PC-9 (cell line): ENCODE measurements around the gene SLC38A6. TPM values are rescaled to one million over a fixed set of nuclear protein-coding genes. Genes with fewer than 3 reads are reported as not detected.

ENCODE experiments used
- BruUV-seq: library from RNA; stranded (reverse); fragments of 400-500 nt; replicated peaks from 2 replicates; lab custom pipeline; 2021; lab: Mats Ljungman, UMichigan
- CTCF ChIA-PET: fragments of 300-600 bp; sonication (Branson Sonifier 250); formaldehyde crosslinking; loops from one replicate; lab custom pipeline; 2022; ENCODE audit warnings: antibody characterized with exemption; lab: Charles Lee
- POLR2A ChIA-PET: fragments of 300-600 bp; sonication (Branson Sonifier 250); formaldehyde crosslinking; loops from one replicate; lab custom pipeline; 2022; ENCODE audit warnings: antibody characterized with exemption; ENCODE audit not compliant: unreplicated experiment; lab: Charles Lee
- DNase-seq, 2 experiments: peaks; one replicate each; pipeline versions ENCODE4 v3.0.0 to v3.0.0-alpha.2; 2015 to 2022; ENCODE audit warnings: mixed read lengths in 1 of 2
- H2AFZ ChIP-seq: fragments of 200-600 bp; sonication (generic); 2 replicates; pipeline ENCODE4 v1.8.1; 2017; ENCODE audit warnings: antibody characterized with exemption
- H3F3A ChIP-seq: fragments of 200-600 bp; sonication (generic); 2 replicates; pipeline ENCODE4 v1.8.1; 2017; ENCODE audit warnings: antibody characterized with exemption, mild to moderate bottlenecking, low read depth; ENCODE audit not compliant: insufficient read depth
- H3K27ac ChIP-seq: fragments of 200-600 bp; sonication (generic); 2 replicates; pipeline ENCODE4 v1.6.1; 2016; ENCODE audit warnings: mixed run types
- H3K27me3 ChIP-seq: fragments of 200-600 bp; sonication (generic); 2 replicates; pipeline ENCODE4 v1.6.1; 2016; ENCODE audit warnings: low read depth, mixed run types; ENCODE audit not compliant: insufficient read depth
- H3K36me3 ChIP-seq: fragments of 200-600 bp; sonication (generic); 2 replicates; pipeline ENCODE4 v1.6.1; 2016; ENCODE audit warnings: low read depth, mixed run types
- H3K4me1 ChIP-seq: fragments of 200-600 bp; sonication (generic); replicated peaks from 2 replicates; pipeline ENCODE4 v1.6.1; 2016; ENCODE audit warnings: mixed run types; ENCODE audit not compliant: insufficient read depth
- H3K4me2 ChIP-seq: fragments of 200-600 bp; sonication (generic); 2 replicates; pipeline ENCODE4 v1.6.1; 2017; ENCODE audit warnings: mixed run types
- H3K4me3 ChIP-seq: fragments of 200-600 bp; sonication (generic); 2 replicates; pipeline ENCODE4 v1.6.1; 2016; ENCODE audit warnings: mixed run types
- H3K79me2 ChIP-seq: fragments of 200-600 bp; sonication (generic); 2 replicates; pipeline ENCODE4 v1.6.1; 2017; ENCODE audit warnings: low read depth, mixed run types
- H3K9me2 ChIP-seq: fragments of 200-600 bp; sonication (generic); 2 replicates; pipeline ENCODE4 v1.8.1; 2017; ENCODE audit warnings: mild to moderate bottlenecking; ENCODE audit not compliant: insufficient read depth
- H3K9me3 ChIP-seq: fragments of 200-600 bp; sonication (generic); 2 replicates; pipeline ENCODE4 v1.8.1; 2016; ENCODE audit warnings: low read depth; ENCODE audit not compliant: insufficient read depth
- H4K20me1 ChIP-seq: fragments of 200-600 bp; sonication (generic); 2 replicates; pipeline ENCODE4 v1.8.1; 2017; ENCODE audit not compliant: insufficient read depth
- CTCF ChIP-seq: fragments of 200-600 bp; sonication (generic); conservative IDR thresholded peaks from 2 replicates; pipeline ENCODE4 v1.6.1; 2017; ENCODE audit warnings: mixed run types, antibody characterized with exemption, mild to moderate bottlenecking, moderate library complexity
- EZH2 ChIP-seq: fragments of 200-600 bp; sonication (generic); IDR thresholded peaks from 2 replicates; pipeline ENCODE4 v1.8.0; 2017; ENCODE audit warnings: antibody characterized with exemption, low read depth
- intact Hi-C: fragments of 100-400 bp; cut with micrococcal nuclease; formaldehyde crosslinking; loops from one replicate; pipeline ENCODE4 v1.10.0; 2022; ENCODE audit not compliant: unreplicated experiment
- total RNA-seq: library from RNA; stranded (reverse); gene quantifications from 2 replicates; pipeline ENCODE4 v1.2.3, GENCODE V29; 2021

Gene SLC38A6
- total RNA-seq, 1 experiment from 2014 or later: 45.5 TPM

GRCh38 chr14:61037215-61037614, 56.2 kb downstream of the SLC38A6 start:
- Histone ChIP-seq H3K4me1 (no peaks in the 10 kb centered on the region), H3K27ac (no peak overlapping the region), H3K9me2 (no peaks in the 10 kb centered on the region), H3K36me3 (no peaks in the 10 kb centered on the region), H3F3A (no peaks in the 10 kb centered on the region; the same call in 1 of the 2 replicates), H3K9me3 (no peaks in the 10 kb centered on the region), H3K27me3 (no peaks in the 10 kb centered on the region), H3K79me2 (no peaks in the 10 kb centered on the region), H4K20me1 (no peaks in the 10 kb centered on the region), H2AFZ (no peak overlapping the region), H3K4me2 (no peak overlapping the region), H3K4me3 (no peak overlapping the region)
- TF ChIP-seq EZH2 (no peak), CTCF (no peak)
- CTCF ChIA-PET: no interaction called here
- intact Hi-C loops: no loop called here
- DNase-seq: no peak
- POLR2A ChIA-PET: no interaction called here
- no TSS peak for BruUV-seq

GRCh38 chr14:61041704-61042103, 60.7 kb downstream of the SLC38A6 start:
- no TSS peak for BruUV-seq
- no peak overlapping the region for H3K27ac ChIP-seq
- H3K4me1 ChIP-seq: no peaks in the 10 kb centered on the region
- no peak for TF ChIP-seq EZH2
- no peak for TF ChIP-seq CTCF
- no peaks in the 10 kb centered on the region for H3K9me2 ChIP-seq
- no peaks in the 10 kb centered on the region for H3F3A ChIP-seq
- no peak overlapping the region for H3K4me2 ChIP-seq
- ChIA-PET POLR2A (no interaction called here), CTCF (interaction anchor here (0.6 kb wide), 1 partner anchor 416 kb away, joined by 3 read pairs; no protein-coding TSS in a partner anchor)
- no peaks in the 10 kb centered on the region for H3K27me3 ChIP-seq
- intact Hi-C loops: no loop called here
- no peaks in the 10 kb centered on the region for H3K36me3 ChIP-seq
- no peaks in the 10 kb centered on the region for H3K9me3 ChIP-seq
- no peaks in the 10 kb centered on the region for H4K20me1 ChIP-seq
- H3K79me2 ChIP-seq: no peaks in the 10 kb centered on the region
- H2AFZ ChIP-seq: no peak overlapping the region
- DNase-seq: no peak
- H3K4me3 ChIP-seq: no peak overlapping the region

GRCh38 chr14:61042220-61042619, 61.2 kb downstream of the SLC38A6 start:
- ChIA-PET POLR2A (interaction anchor here (0.7 kb wide), 1 partner anchor 61 kb away, joined by 5 read pairs; no protein-coding TSS in a partner anchor), CTCF (interaction anchor here (0.6 kb wide), 1 partner anchor 27 kb away, joined by 3 read pairs; no protein-coding TSS in a partner anchor)
- no peak overlapping the region for H3K27ac ChIP-seq

More at GRCh38 chr14:61042220-61042619, 61.2 kb downstream of the SLC38A6 start:
- Histone ChIP-seq H3K9me2 (no peaks in the 10 kb centered on the region), H3K4me1 (no peaks in the 10 kb centered on the region), H3K27me3 (no peaks in the 10 kb centered on the region), H3K36me3 (no peaks in the 10 kb centered on the region), H3K79me2 (no peaks in the 10 kb centered on the region), H3K9me3 (no peaks in the 10 kb centered on the region), H3K4me2 (no peak overlapping the region), H4K20me1 (no peaks in the 10 kb centered on the region), H3F3A (no peaks in the 10 kb centered on the region), H3K4me3 (no peak overlapping the region), H2AFZ (no peak overlapping the region)
- intact Hi-C loops: no loop called here
- no peak for DNase-seq
- no TSS peak for BruUV-seq
- no peak for TF ChIP-seq CTCF
- TF ChIP-seq EZH2: no peak
